Right cardiac atrium (tissue), 5 donors: ENCODE results near the gene KCNA10. TPM values are rescaled to one million over a fixed set of nuclear protein-coding genes. Genes with fewer than 3 reads are reported as not detected.

ENCODE experiments used
- ATAC-seq, 2 donors: fragments of 200-7000 bp; cut with Tn5 transposase; one replicate each; pipeline versions ENCODE4 v1.8.0 to v1.9.1; 2020; ENCODE audit warnings: moderate library complexity in 2 of 2, mild to moderate bottlenecking in 1 of 2
- DNase-seq, 3 donors: peaks; one replicate each; pipeline ENCODE4 v3.0.0-alpha.2; 2020
- H3K27ac ChIP-seq: one replicate; pipeline ENCODE4 v1.5.1; 2013; ENCODE audit warnings: mild to moderate bottlenecking, low read length, control low read depth, moderate library complexity
- H3K27me3 ChIP-seq: one replicate; pipeline ENCODE4 v1.6.1; 2013; ENCODE audit not compliant: control insufficient read depth, insufficient read depth
- H3K4me1 ChIP-seq: one replicate; pipeline ENCODE4 v1.6.1; 2013; ENCODE audit warnings: low read length; ENCODE audit not compliant: control insufficient read depth, insufficient read depth
- H3K4me3 ChIP-seq: one replicate; pipeline ENCODE4 v1.5.1; 2013; ENCODE audit warnings: low read length, control low read depth
- H3K9me3 ChIP-seq: one replicate; pipeline ENCODE4 v1.6.1; 2013; ENCODE audit warnings: low read length; ENCODE audit not compliant: control insufficient read depth
- WGBS: extraction: QIAGEN DNeasy Blood & Tissue Kit; methylation state at CpG from one replicate; pipeline ENCODE4 v1.1.7; 2013; 5-methylcytosine and 5-hydroxymethylcytosine counted together
- intact Hi-C, 4 donors: fragments of 100-400 bp; cut with DNase I; formaldehyde crosslinking; loops; one replicate each; pipeline versions ENCODE4 v1.11.0 to v1.14.0; 2022 to 2023
- polyA plus RNA-seq: library from polyadenylated mRNA; stranded (reverse); fragments of 200-250 nt; gene quantifications from one replicate; pipeline ENCODE4 v1.2.3, GENCODE V29; 2013
- total RNA-seq, 4 donors: library from RNA; stranded (reverse); fragmentation: NEBNext Ultra II Directional; extraction: Animal tissue kit (Norgen Biotek cat#: 25700); gene quantifications; one replicate each; pipeline ENCODE4 v1.2.1, GENCODE V29; 2021
- donor health status: healthy with polysubstance abuse.
- donor health status: DM: no; HTN: yes; CAD: no.
- donor health status: DM: no; HTN: no; CAD: no.
- donor health status: DM: no; HTN: yes; CAD: no; lungs with severe emphysema.
- donor health status: DM: yes; HTN: yes; CAD: no.

The KCNA10 gene
- total and polyA plus RNA-seq, 5 donors = not detected

DNA sequence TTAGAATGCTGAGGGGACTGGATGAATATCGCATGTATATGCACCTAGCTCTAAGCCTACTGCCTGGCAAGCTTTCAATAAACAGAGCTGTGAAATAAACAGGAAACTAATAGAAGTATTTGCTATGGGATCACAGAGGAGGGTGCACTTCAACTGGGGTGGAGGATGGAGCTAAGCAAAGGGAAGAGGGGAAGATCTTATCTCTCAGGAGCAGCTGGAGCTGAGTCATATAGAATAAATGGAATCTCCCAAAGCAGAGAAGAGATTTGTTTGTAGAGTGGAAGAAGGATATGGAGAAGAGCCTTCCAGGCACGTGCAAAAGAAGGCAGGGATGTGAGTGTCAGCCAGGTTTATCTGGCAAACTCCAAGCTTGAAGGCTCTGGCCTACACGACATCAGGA is 17.0 kb upstream of the KCNA10 start:
- intact Hi-C loops = no loop called here
- no peaks in the 10 kb centered on the region for H3K27me3 ChIP-seq
- no peak overlapping the region for H3K27ac ChIP-seq
- H3K9me3 ChIP-seq = no peaks in the 10 kb centered on the region
- ATAC-seq (no peak), DNase-seq (no peak)
- H3K4me3 ChIP-seq = no peak overlapping the region
- WGBS = 39% methylated on average over 3 of the region's 3 CpGs
- H3K4me1 ChIP-seq = no peaks in the 10 kb centered on the region

DNA sequence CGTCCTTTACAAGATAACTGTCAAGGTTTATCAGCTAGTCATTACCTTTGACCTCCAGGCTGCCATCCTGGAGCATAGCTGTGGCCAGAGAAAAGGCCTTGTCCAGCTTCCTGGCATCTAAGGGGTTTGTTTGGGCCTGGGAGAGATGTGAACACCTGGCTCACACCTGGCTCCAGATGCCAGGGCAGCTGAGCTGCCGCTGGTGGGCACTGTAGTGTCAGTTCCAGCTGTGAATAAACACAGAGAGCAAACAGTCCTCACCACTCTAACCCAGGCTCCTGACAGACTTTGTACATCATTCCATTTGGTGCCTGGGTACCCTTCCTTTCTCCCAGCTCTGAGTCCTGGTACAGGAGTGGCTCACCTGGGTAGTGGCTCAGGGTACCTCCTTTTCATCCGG is 14.3 kb upstream of the KCNA10 start:
- DNase-seq = no peak
- no peak for ATAC-seq
- Histone ChIP-seq H3K27ac (no peak overlapping the region), H3K4me3 (no peak overlapping the region), H3K4me1 (no peaks in the 10 kb centered on the region), H3K9me3 (no peaks in the 10 kb centered on the region), H3K27me3 (no peaks in the 10 kb centered on the region)
- intact Hi-C loops = no loop called here
- 43% methylated on average over 3 of the region's 3 CpGs for WGBS

DNA sequence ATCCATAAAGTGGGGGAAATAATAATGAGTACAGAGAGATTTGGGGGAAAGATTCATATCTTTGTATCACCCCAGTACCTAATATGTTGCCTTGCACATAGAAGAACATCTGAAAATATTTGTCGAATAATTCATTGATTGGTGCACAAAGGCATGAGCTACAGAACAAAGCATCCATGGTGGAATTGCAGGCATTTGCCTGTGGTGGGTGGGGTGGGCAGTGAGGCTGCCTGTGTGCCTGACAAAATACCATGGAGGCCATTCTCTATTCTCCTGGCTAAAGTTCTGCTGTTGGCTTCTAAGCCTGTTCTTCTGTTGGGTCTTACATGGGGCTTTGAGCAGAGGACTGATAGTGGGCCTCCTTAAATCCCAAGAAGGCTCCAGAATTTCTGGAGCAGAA is 10.0 kb upstream of the KCNA10 start:
- 87% methylated on average over 1 of the region's 1 CpG for WGBS
- no peaks in the 10 kb centered on the region for H3K4me1 ChIP-seq

DNA sequence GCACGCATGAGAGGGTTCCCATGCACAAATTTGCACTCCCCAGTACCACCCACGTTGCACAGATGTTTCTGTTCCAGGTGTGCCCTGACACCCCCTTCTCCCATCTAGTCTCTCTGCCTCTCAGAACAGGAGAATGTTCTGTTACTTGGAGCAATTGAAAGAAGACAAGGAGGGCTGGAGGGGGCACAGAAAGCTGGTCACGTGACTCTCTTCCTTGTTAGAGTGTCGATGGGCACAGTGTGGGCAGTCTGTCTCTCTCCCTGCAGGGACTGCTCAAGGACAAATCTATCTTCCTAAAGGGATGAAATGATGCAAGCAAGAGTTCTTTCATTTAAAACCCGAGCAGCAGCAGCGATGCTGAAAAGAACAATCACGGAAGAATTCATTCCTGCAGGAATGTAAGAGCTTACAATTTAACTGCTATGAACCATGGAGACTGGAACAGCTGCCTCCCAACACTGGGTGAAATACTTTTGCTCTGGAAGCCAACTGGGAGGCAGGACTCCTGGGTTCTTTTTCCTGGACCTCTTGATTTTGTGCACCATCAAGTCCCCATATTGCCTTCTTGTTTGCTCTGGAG is 7.3 kb upstream of the KCNA10 start:
- ATAC-seq = no peak
- Histone ChIP-seq H3K27me3 (no peaks in the 10 kb centered on the region), H3K4me3 (no peak overlapping the region), H3K4me1 (no peaks in the 10 kb centered on the region), H3K9me3 (no peaks in the 10 kb centered on the region), H3K27ac (no peak overlapping the region)
- no peak for DNase-seq
- intact Hi-C loops = loop anchor here (10.0 kb wide), 2 partner anchors 89 to 259 kb away; no protein-coding TSS in a partner anchor
- WGBS = 62% methylated on average over 7 of the region's 7 CpGs

More for the DNA sequence above, 10.0 kb upstream of the KCNA10 start:
- no peak for ATAC-seq
- Histone ChIP-seq H3K27me3 (no peaks in the 10 kb centered on the region), H3K9me3 (no peaks in the 10 kb centered on the region), H3K27ac (no peak overlapping the region), H3K4me3 (no peak overlapping the region)
- no peak for DNase-seq
- intact Hi-C loops = loop anchor here (10.0 kb wide), 2 partner anchors 86 to 256 kb away; no protein-coding TSS in a partner anchor

DNA sequence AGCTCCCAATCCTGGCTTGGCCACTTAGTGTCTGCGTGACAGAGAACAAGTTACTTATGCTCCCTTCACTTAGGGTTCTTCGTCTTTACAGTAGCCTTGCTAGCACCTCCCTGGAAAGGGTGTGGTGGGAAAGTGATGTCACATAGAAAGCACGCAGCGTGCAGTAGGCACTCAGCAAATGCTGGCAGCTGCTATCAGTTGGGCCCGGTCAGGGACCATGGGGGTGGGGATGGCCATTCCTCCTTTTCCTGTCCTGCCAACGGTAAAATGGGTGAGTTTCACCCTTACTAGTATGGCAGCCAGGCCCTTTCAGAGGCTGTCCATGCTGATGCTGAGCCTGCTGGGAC is 6.2 kb upstream of the KCNA10 start:
- WGBS = 54% methylated on average over 6 of the region's 6 CpGs
- Histone ChIP-seq H3K4me3 (no peak overlapping the region), H3K9me3 (no peaks in the 10 kb centered on the region), H3K27me3 (no peaks in the 10 kb centered on the region), H3K27ac (no peak overlapping the region), H3K4me1 (no peaks in the 10 kb centered on the region)
- intact Hi-C loops = loop anchor here (10.0 kb wide), 2 partner anchors 90 to 260 kb away; no protein-coding TSS in a partner anchor
- DNase-seq (no peak), ATAC-seq (no peak)

DNA sequence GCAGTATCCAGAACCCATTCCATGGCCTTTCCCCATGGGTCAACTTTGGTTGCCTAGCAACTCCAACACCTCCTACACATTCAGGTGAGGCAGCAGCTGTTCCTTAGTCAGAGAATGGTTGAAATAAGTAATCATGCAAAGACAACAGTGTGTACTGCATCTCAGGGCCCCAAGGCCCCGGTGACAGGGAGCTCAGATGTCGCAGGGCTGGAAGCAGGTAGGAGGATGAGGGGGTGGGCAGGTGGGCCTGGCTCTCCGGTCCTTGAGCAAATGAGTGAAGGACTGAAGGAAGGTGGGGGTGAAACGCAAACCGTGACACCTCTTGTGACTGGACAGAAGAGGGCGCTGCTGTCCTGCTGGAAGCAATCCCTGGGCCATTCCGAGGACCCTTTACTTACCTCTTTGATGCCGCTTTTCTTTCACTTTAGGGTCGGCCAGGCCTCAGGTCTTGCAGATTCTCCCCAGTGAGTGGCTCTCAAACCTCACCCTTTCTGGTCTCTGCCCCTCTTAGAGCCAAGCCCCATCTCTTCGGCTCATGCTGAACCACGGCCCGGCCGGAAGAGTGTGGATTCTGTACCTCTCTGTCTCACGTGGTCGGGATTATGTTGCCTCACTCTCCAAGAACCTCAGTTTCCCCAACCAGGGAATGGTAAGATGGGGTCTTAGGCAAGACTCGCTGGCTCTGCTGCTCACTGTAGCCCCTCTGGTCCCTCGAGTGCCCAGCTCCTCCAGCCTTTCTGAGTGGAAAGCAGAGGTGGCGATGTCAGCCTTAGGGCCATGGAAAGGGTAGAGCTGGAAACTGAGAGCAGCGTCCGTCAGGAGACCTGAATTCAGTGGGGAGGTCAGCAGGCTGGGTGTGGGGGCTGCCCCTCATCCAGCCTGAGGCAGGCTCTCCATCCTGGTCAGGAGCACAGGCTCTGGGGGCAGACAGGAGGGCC is 5.6 kb upstream of the KCNA10 start:
- 35% methylated on average over 20 of the region's 20 CpGs for WGBS
- intact Hi-C loops = loop anchor here (10.0 kb wide), 2 partner anchors 90 to 260 kb away; no protein-coding TSS in a partner anchor
- DNase-seq (no peak), ATAC-seq (peak; percentile 44 to 48)
- no peak overlapping the region for H3K27ac ChIP-seq
- H3K27me3 ChIP-seq = no peaks in the 10 kb centered on the region
- H3K4me1 ChIP-seq = no peaks in the 10 kb centered on the region
- H3K4me3 ChIP-seq = no peak overlapping the region
- no peaks in the 10 kb centered on the region for H3K9me3 ChIP-seq

DNA sequence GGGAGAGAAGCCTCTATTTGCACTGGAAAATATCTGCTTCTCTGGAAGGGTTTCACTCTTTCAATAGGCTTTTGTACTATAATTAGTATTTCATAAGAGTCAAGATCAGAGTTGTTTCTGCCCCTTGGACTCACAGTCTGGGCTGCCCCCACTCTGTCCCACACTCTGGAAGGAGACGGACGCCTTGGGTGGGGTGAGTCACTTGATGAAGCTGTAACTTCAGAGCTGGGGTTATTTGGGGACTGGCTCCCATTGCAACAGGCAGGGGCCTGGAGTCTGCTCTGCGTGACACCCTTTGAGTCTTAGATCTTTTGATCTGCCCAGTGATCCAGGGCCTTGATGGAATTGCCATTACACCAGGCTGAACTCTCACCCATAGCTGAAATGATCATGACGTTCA is 4.0 kb upstream of the KCNA10 start:
- H3K27ac ChIP-seq = no peak overlapping the region
- H3K9me3 ChIP-seq = no peaks in the 10 kb centered on the region
- peak in 1 of 2 donors; percentile 19 for ATAC-seq
- no peak overlapping the region for H3K4me3 ChIP-seq
- no peaks in the 10 kb centered on the region for H3K4me1 ChIP-seq
- DNase-seq = no peak
- intact Hi-C loops = loop anchor here (10.0 kb wide), 2 partner anchors 92 to 262 kb away; no protein-coding TSS in a partner anchor
- 50% methylated on average over 4 of the region's 4 CpGs for WGBS
- H3K27me3 ChIP-seq = no peaks in the 10 kb centered on the region

DNA sequence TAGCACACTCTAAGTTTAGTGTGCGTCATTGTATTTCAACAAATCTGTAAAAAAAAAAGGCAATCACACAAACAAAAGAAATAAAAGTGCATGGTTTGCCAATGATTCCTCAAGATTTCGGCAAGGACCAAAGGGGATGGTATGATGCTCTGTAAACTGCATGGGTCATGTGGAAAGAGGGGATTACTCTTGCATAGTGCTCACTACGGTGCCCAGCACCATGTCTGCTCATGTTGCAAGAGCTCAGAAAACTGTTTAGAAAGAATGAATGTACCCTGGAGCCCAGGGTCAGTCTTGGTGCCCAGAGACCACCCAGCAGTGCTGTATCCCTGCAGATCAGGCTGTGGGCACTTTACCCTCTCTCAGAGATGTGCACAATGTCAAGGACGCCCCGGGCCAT is 3.6 kb upstream of the KCNA10 start:
- DNase-seq (no peak), ATAC-seq (no peak)
- no peaks in the 10 kb centered on the region for H3K9me3 ChIP-seq
- no peaks in the 10 kb centered on the region for H3K27me3 ChIP-seq
- H3K27ac ChIP-seq = no peak overlapping the region
- intact Hi-C loops = loop anchor here (10.0 kb wide), 2 partner anchors 92 to 262 kb away; no protein-coding TSS in a partner anchor
- H3K4me3 ChIP-seq = no peak overlapping the region
- no peaks in the 10 kb centered on the region for H3K4me1 ChIP-seq
- WGBS = 62% methylated on average over 5 of the region's 5 CpGs

DNA sequence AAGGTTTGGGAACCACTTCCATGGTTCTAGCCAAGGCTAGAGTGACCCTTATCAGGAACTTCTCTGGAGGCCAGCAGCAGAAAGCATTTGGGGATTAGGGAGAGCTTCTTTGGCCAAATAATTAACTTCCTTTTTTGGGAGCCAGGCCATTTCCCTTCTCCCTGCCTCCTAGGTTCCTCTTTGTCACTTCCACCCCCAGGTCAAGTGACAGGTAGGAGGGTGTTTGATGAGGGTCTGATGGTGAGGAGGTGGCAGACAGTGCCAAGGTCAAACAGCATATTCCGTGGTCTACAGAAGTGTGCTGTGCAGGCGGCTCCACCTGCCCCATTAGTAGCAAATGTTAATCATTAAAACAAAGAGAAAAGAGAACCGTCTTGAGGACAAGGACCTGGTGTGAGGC is 1.9 kb upstream of the KCNA10 start:
- no peak for ATAC-seq

DNA sequence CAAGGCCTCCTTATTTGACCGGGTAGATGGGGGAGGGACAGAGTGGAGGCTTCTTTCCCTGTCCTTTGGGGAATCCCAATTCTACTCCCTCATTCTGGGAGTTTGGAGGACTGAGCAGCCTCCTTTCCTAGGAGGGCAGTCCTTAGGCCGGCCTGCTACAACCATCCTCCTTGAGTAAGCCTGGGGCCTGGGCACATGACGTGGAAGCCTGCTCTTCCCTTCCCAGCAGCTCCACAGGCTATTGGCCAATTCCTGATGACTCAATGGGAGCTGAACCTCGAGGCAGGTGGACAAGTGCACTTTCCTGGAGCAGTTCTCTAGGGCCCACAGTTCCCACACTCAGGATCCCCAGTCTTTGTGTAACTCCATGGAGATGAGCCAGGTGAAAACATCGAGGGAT is 3.1 kb downstream of the KCNA10 start:
- no peak overlapping the region for H3K27ac ChIP-seq
- intact Hi-C loops = no loop called here
- no peak for DNase-seq
- H3K4me1 ChIP-seq = no peaks in the 10 kb centered on the region
- no peak for ATAC-seq
- no peaks in the 10 kb centered on the region for H3K9me3 ChIP-seq
- 73% methylated on average over 5 of the region's 5 CpGs for WGBS
- H3K4me3 ChIP-seq = no peak overlapping the region
- no peaks in the 10 kb centered on the region for H3K27me3 ChIP-seq

More for the DNA sequence above, 1.9 kb upstream of the KCNA10 start:
- no peaks in the 10 kb centered on the region for H3K9me3 ChIP-seq
- 64% methylated on average over 3 of the region's 3 CpGs for WGBS
- no peaks in the 10 kb centered on the region for H3K27me3 ChIP-seq
- H3K4me1 ChIP-seq = no peaks in the 10 kb centered on the region
- H3K27ac ChIP-seq = no peak overlapping the region
- DNase-seq = no peak
- intact Hi-C loops = loop anchor here (10.0 kb wide), 2 partner anchors 94 to 264 kb away; no protein-coding TSS in a partner anchor
- no peak overlapping the region for H3K4me3 ChIP-seq

DNA sequence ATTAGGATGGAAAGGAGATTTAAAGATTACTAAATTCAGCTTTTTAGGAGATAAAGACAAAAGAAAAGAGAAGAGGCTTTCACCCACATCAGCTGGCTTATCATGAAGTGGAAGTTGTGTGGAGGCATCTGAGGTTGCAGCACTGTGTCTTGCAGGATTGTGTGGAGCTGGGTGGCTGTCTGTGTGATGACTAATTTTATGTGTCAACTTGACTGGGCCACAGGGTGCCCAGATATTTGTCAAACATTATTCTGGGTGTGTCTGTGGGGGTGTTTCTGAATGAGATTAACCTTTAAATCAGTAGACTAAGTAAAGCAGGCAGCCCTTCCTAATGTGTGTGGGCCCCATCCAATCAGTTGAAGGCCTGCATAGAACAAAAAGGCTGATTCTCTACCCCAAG is 3.9 kb downstream of the KCNA10 start:
- H3K9me3 ChIP-seq = no peaks in the 10 kb centered on the region
- H3K4me3 ChIP-seq = no peak overlapping the region
- no peaks in the 10 kb centered on the region for H3K4me1 ChIP-seq
- H3K27me3 ChIP-seq = no peaks in the 10 kb centered on the region
- H3K27ac ChIP-seq = no peak overlapping the region
- no peak for DNase-seq
- ATAC-seq = no peak
- intact Hi-C loops = no loop called here
